ENCODE results near the gene RBSN. TPM values are rescaled to one million over a fixed set of nuclear protein-coding genes. Genes with fewer than 3 reads are reported as not detected.

Gene RBSN
- total RNA-seq, 1 experiment from 2014 or later, result 15.1 TPM

GRCh38 chr3:15107075-15107947 lies 8.4 kb upstream of the RBSN start:
- DNase-seq (ENCODE audit: low read depth), result no peak
- in situ Hi-C loops (cut with HindIII; ENCODE audit: low pct_unique_long_range_greater_than_20kb, low sequenced_read_pairs), result no loop called here

- in situ Hi-C loops (cut with HindIII; ENCODE audit: low pct_unique_long_range_greater_than_20kb, low sequenced_read_pairs), result no loop called here
- no peak for DNase-seq (ENCODE audit: low read depth)
Measured at GRCh38 chr3:15102836-15103235, 3.9 kb upstream of the RBSN start.

- in situ Hi-C loops (cut with HindIII; ENCODE audit: low pct_unique_long_range_greater_than_20kb, low sequenced_read_pairs), result no loop called here
- no peak for DNase-seq (ENCODE audit: low read depth)
Measured at GRCh38 chr3:15102256-15102655, 3.3 kb upstream of the RBSN start.

GRCh38 chr3:15099364-15100098 lies 583 bp upstream of the RBSN start:
- in situ Hi-C loops (cut with HindIII; ENCODE audit: low pct_unique_long_range_greater_than_20kb, low sequenced_read_pairs), result no loop called here
- no peak for DNase-seq (ENCODE audit: low read depth)

GRCh38 chr3:15097891-15098290 lies 1.1 kb downstream of the RBSN start:
- DNase-seq (ENCODE audit: low read depth), result no peak
- in situ Hi-C loops (cut with HindIII; ENCODE audit: low pct_unique_long_range_greater_than_20kb, low sequenced_read_pairs), result no loop called here

- no peak for DNase-seq (ENCODE audit: low read depth)
- in situ Hi-C loops (cut with HindIII; ENCODE audit: low pct_unique_long_range_greater_than_20kb, low sequenced_read_pairs), result no loop called here
Measured at GRCh38 chr3:15096046-15096445, 2.9 kb downstream of the RBSN start.

GRCh38 chr3:15094187-15094875 lies 4.6 kb downstream of the RBSN start:
- in situ Hi-C loops (cut with HindIII; ENCODE audit: low pct_unique_long_range_greater_than_20kb, low sequenced_read_pairs), result no loop called here
- no peak for DNase-seq (ENCODE audit: low read depth)

GRCh38 chr3:15092686-15093085 lies 6.3 kb downstream of the RBSN start:
- in situ Hi-C loops (cut with HindIII; ENCODE audit: low pct_unique_long_range_greater_than_20kb, low sequenced_read_pairs), result no loop called here
- DNase-seq (ENCODE audit: low read depth), result no peak

GRCh38 chr3:15091575-15091974 lies 7.4 kb downstream of the RBSN start:
- in situ Hi-C loops (cut with HindIII; ENCODE audit: low pct_unique_long_range_greater_than_20kb, low sequenced_read_pairs), result no loop called here
- DNase-seq (ENCODE audit: low read depth), result no peak

GRCh38 chr3:15089201-15089600 lies 9.7 kb downstream of the RBSN start:
- in situ Hi-C loops (cut with HindIII; ENCODE audit: low pct_unique_long_range_greater_than_20kb, low sequenced_read_pairs), result no loop called here
- no peak for DNase-seq (ENCODE audit: low read depth)

- in situ Hi-C loops (cut with HindIII; ENCODE audit: low pct_unique_long_range_greater_than_20kb, low sequenced_read_pairs), result no loop called here
- no peak for DNase-seq (ENCODE audit: low read depth)
Measured at GRCh38 chr3:15086699-15087098, 12.2 kb downstream of the RBSN start.

GRCh38 chr3:15086263-15086662 lies 12.7 kb downstream of the RBSN start:
- in situ Hi-C loops (cut with HindIII; ENCODE audit: low pct_unique_long_range_greater_than_20kb, low sequenced_read_pairs), result no loop called here
- no peak for DNase-seq (ENCODE audit: low read depth)

GRCh38 chr3:15083252-15083651 lies 15.7 kb downstream of the RBSN start:
- DNase-seq (ENCODE audit: low read depth), result no peak
- in situ Hi-C loops (cut with HindIII; ENCODE audit: low pct_unique_long_range_greater_than_20kb, low sequenced_read_pairs), result no loop called here

- DNase-seq (ENCODE audit: low read depth), result no peak
- in situ Hi-C loops (cut with HindIII; ENCODE audit: low pct_unique_long_range_greater_than_20kb, low sequenced_read_pairs), result no loop called here
Measured at GRCh38 chr3:15081960-15082664, 16.8 kb downstream of the RBSN start.

- in situ Hi-C loops (cut with HindIII; ENCODE audit: low pct_unique_long_range_greater_than_20kb, low sequenced_read_pairs), result no loop called here
Measured at GRCh38 chr3:15079091-15079490, 19.9 kb downstream of the RBSN start.

GRCh38 chr3:15074500-15074899 lies 24.4 kb downstream of the RBSN start:
- in situ Hi-C loops (cut with HindIII; ENCODE audit: low pct_unique_long_range_greater_than_20kb, low sequenced_read_pairs), result no loop called here
- DNase-seq (ENCODE audit: low read depth), result no peak

More at GRCh38 chr3:15079091-15079490, 19.9 kb downstream of the RBSN start:
- DNase-seq (ENCODE audit: low read depth), result no peak

- DNase-seq (ENCODE audit: low read depth), result no peak
- in situ Hi-C loops (cut with HindIII; ENCODE audit: low pct_unique_long_range_greater_than_20kb, low sequenced_read_pairs), result no loop called here
Measured at GRCh38 chr3:15071699-15072098, 27.2 kb downstream of the RBSN start.

GRCh38 chr3:15069441-15069840 lies 29.5 kb downstream of the RBSN start:
- no peak for DNase-seq (ENCODE audit: low read depth)
- in situ Hi-C loops (cut with HindIII; ENCODE audit: low pct_unique_long_range_greater_than_20kb, low sequenced_read_pairs), result no loop called here
